Endothelial cell of umbilical vein (primary cell): ENCODE data around the gene FAM227B. TPM values are rescaled to one million over a fixed set of nuclear protein-coding genes. Genes with fewer than 3 reads are reported as not detected.

ENCODE experiments used
- BruUV-seq: library from RNA; stranded (reverse); fragments of 400-500 nt; replicated peaks from 2 replicates; lab custom pipeline; 2021; lab: Mats Ljungman, UMichigan
- CTCF ChIA-PET: fragments of 300-600, 350-600 bp; sonication (Branson Sonifier 250); formaldehyde crosslinking; loops from one replicate; lab custom pipeline; 2021; ENCODE audit warnings: antibody characterized with exemption, inconsistent platforms; lab: Charles Lee
- POLR2A ChIA-PET: fragments of 300-600, 350-600 bp; sonication (Branson Sonifier 250); formaldehyde crosslinking; loops from one replicate; lab custom pipeline; 2021; ENCODE audit warnings: antibody characterized with exemption, inconsistent platforms; lab: Charles Lee
- DNase-seq: peaks from one replicate; pipeline ENCODE4 v3.0.0-alpha.2; 2011; ENCODE audit warnings: low read depth, low spot score
- FAIRE-seq: peaks from 2 replicates; lab custom pipeline; 2011; peaks lifted over from hg19 to GRCh38; lab: Jason Lieb, UNC
- H2AFZ ChIP-seq: 2 replicates; pipeline ENCODE4 v1.6.0; 2012; ENCODE audit warnings: low read depth, low read length, control low read depth, inconsistent platforms
- H3K27ac ChIP-seq: 2 replicates; pipeline ENCODE4 v1.5.1; 2011; ENCODE audit warnings: low read depth, mild to moderate bottlenecking, control low read depth, low read length, moderate library complexity; ENCODE audit not compliant: insufficient read depth
- H3K27me3 ChIP-seq, 2 experiments: 2 replicates each; pipeline versions ENCODE4 v1.6.0 to v1.6.1; 2011; ENCODE audit warnings: low read length in 2 of 2, mixed read lengths in 1 of 2; ENCODE audit not compliant: control insufficient read depth in 2 of 2, insufficient read depth in 2 of 2
- H3K36me3 ChIP-seq, 2 experiments: 2 replicates in 1 of 2; 3 replicates in 1 of 2; pipeline ENCODE4 v1.5.1; 2011; ENCODE audit warnings: low read length in 2 of 2, mild to moderate bottlenecking in 1 of 2, moderate library complexity in 1 of 2; ENCODE audit not compliant: control insufficient read depth in 2 of 2, insufficient read depth in 2 of 2; ENCODE audit errors: extremely low read depth in 1 of 2
- H3K4me1 ChIP-seq: 3 replicates; pipeline ENCODE4 v1.5.1; 2011; ENCODE audit warnings: mild to moderate bottlenecking, low read length; ENCODE audit not compliant: control insufficient read depth, insufficient read depth; ENCODE audit errors: extremely low read depth
- H3K4me2 ChIP-seq: 2 replicates; pipeline ENCODE4 v1.6.1; 2011; ENCODE audit warnings: low read length, control low read depth, mixed read lengths; ENCODE audit not compliant: insufficient read depth
- H3K4me3 ChIP-seq, 3 experiments: fragments of 200-600 bp in 1 of 3; sonication (generic), shearing (Covaris generic) in 1 of 3; replicated peaks in 1 of 3; 2 replicates each; pipeline ENCODE4 v1.5.1; 2011 to 2016; ENCODE audit warnings: control low read depth in 3 of 3, low read length in 3 of 3, mild to moderate bottlenecking in 2 of 3, inconsistent platforms in 1 of 3, low read depth in 1 of 3, moderate library complexity in 1 of 3; ENCODE audit not compliant: insufficient read depth in 1 of 3
- H3K79me2 ChIP-seq: 2 replicates; pipeline ENCODE4 v1.6.0; 2012; ENCODE audit warnings: low read length, inconsistent platforms; ENCODE audit not compliant: control insufficient read depth, insufficient read depth
- H3K9ac ChIP-seq: replicated peaks from 2 replicates; pipeline ENCODE3; 2011; ENCODE audit warnings: low read length, control low read depth; ENCODE audit not compliant: insufficient read depth; ENCODE audit errors: extremely low read depth
- H3K9me1 ChIP-seq: replicated peaks from 3 replicates; pipeline ENCODE4 v1.6.0; 2011; ENCODE audit warnings: mild to moderate bottlenecking, low read length; ENCODE audit not compliant: control insufficient read depth, insufficient read depth; ENCODE audit errors: extremely low read depth
- H3K9me3 ChIP-seq: replicated peaks from 2 replicates; pipeline ENCODE4 v1.5.1; 2012; ENCODE audit warnings: low read length, inconsistent platforms; ENCODE audit not compliant: control insufficient read depth, insufficient read depth
- H4K20me1 ChIP-seq: replicated peaks from 2 replicates; pipeline ENCODE3; 2011; ENCODE audit warnings: mild to moderate bottlenecking, low read length; ENCODE audit not compliant: control insufficient read depth, insufficient read depth; ENCODE audit errors: extremely low read depth
- EZH2 ChIP-seq: IDR thresholded peaks from 2 replicates; pipeline ENCODE4 v1.6.1; 2012; ENCODE audit warnings: borderline replicate concordance, low read depth, mild to moderate bottlenecking, moderate library complexity, low read length, inconsistent platforms; ENCODE audit not compliant: severe bottlenecking
- FOS ChIP-seq: IDR thresholded peaks from 2 replicates; pipeline ENCODE4 v1.6.1; 2011; ENCODE audit warnings: mild to moderate bottlenecking, low read length, moderate library complexity, borderline replicate concordance; ENCODE audit not compliant: insufficient read depth
- GATA2 ChIP-seq: IDR thresholded peaks from 2 replicates; pipeline ENCODE4 v1.7.0; 2011; ENCODE audit warnings: low read depth, mild to moderate bottlenecking, moderate library complexity, mixed read lengths, low read length; ENCODE audit not compliant: insufficient read length, insufficient read depth
- JUN ChIP-seq: IDR thresholded peaks from 2 replicates; pipeline ENCODE4 v1.6.1; 2011; ENCODE audit warnings: borderline replicate concordance, low read depth; ENCODE audit not compliant: insufficient read length, insufficient read depth
- MYC ChIP-seq: IDR thresholded peaks from one replicate; pipeline ENCODE4 v1.6.1; 2011; ENCODE audit warnings: mild to moderate bottlenecking, low read depth, low read length
- POLR2A ChIP-seq: IDR thresholded peaks from 2 replicates; pipeline ENCODE4 v1.6.1; 2012; ENCODE audit warnings: low read depth, mild to moderate bottlenecking, control low read depth, low read length
- POLR2AphosphoS5 ChIP-seq: IDR thresholded peaks from 2 replicates; pipeline ENCODE4 v1.6.1; 2012; ENCODE audit warnings: low read depth, mild to moderate bottlenecking, control low read depth, low read length, moderate library complexity; ENCODE audit not compliant: insufficient read depth
- dilution Hi-C: fragments of 300-500 bp; cut with MboI; formaldehyde crosslinking; loops from one replicate; pipeline ENCODE4 v1.15.0; 2019; ENCODE audit warnings: low sequenced_read_pairs; ENCODE audit not compliant: extremely low pct_ligation_motif_present
- intact Hi-C: fragments of 100-400 bp; cut with micrococcal nuclease; formaldehyde crosslinking; loops from one replicate; pipeline ENCODE4 v1.10.0; 2022
- polyA plus RNA-seq, 4 experiments: library from polyadenylated mRNA; depleted of rRNA in 3 of 4; stranded (reverse) in 3 of 4; unstranded in 1 of 4; fragments of >200 nt; gene quantifications; 2 replicates each; pipeline versions ENCODE4 v1.2.1 to v1.2.3, GENCODE V29; 2011 to 2012; ENCODE audit warnings: missing spikeins in 1 of 4
- total RNA-seq: library from RNA; stranded (reverse); gene quantifications from 2 replicates; pipeline ENCODE4 v1.2.3, GENCODE V29; 2021
- TF ChIP-seq, protein P1 (sequence below), 2 donors: IDR thresholded peaks; 1 replicate in 1 of 2; 2 replicates in 1 of 2; pipeline ENCODE4 v1.5.1; 2011; ENCODE audit warnings: low read length in 2 of 2, mild to moderate bottlenecking in 2 of 2, moderate library complexity in 2 of 2, control low read depth in 1 of 2, inconsistent platforms in 1 of 2, low read depth in 1 of 2; ENCODE audit not compliant: insufficient read depth in 1 of 2; ENCODE audit errors: extremely low read depth in 1 of 2
- TF ChIP-seq, protein P2 (sequence below): IDR thresholded peaks from 2 replicates; pipeline ENCODE4 v1.6.1; 2011; ENCODE audit not compliant: insufficient read depth, insufficient read length

Gene FAM227B
- total and polyA plus RNA-seq, 2 donors (not counting 3 experiments of a cell fraction or from before 2014, with no cell fraction given) = 1.5 to 1.8 TPM

DNA sequence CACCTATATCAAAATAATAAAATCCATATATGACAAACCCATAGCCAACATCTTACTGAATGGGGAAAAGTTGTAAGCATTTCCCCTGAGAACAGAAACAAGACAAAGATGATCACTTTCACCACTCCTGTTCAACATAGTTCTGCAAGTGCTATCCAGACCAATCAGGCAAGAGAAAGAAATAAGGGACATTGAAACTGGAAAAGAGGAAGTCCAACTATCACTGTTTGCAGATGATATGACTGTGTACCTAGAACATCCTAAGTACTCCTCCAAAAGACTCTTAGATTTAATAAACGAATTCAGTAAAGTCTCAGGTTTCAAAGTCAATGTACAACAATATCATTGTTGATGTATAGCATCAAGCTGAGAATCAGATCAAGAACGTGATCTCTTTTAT, 233.1 kb downstream of the FAM227B start:
- CTCF ChIA-PET = no interaction called here

DNA sequence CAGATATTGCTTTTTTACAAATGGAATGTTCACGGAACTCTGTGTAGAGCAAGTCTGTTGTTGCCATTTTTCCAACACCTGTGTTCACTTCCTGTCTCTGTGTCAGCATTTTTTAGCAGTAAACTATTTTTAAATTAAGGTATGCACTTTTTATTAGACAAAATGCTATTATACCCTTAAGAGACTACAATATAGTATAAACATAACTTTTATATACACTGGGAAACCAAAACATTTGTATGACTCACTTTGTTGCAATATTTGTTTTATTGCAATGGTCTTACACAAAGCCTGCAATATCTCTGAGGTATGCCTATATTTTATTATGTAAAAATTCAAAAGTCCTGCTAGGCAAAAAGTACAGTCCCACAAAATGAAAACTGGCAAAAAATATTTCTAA, 237.4 kb downstream of the FAM227B start:
- intact Hi-C loops = no loop called here
- Histone ChIP-seq H3K9me3 (no peaks in the 10 kb centered on the region), H3K4me3 (no peak overlapping the region), H4K20me1 (no peaks in the 10 kb centered on the region), H3K27ac (no peak overlapping the region), H3K79me2 (no peaks in the 10 kb centered on the region), H3K4me2 (no peak overlapping the region), H3K4me1 (no peaks in the 10 kb centered on the region), H2AFZ (no peak overlapping the region), H3K9ac (no peak overlapping the region), H3K36me3 (no peaks in the 10 kb centered on the region), H3K9me1 (no peaks in the 10 kb centered on the region), H3K27me3 (peaks cover 0 to 6% of the 10 kb centered on the region in 2 experiments)
- DNase-seq = no peak
- no TSS peak for BruUV-seq
- TF ChIP-seq MYC = no peak
- TF ChIP-seq, protein P1, sequence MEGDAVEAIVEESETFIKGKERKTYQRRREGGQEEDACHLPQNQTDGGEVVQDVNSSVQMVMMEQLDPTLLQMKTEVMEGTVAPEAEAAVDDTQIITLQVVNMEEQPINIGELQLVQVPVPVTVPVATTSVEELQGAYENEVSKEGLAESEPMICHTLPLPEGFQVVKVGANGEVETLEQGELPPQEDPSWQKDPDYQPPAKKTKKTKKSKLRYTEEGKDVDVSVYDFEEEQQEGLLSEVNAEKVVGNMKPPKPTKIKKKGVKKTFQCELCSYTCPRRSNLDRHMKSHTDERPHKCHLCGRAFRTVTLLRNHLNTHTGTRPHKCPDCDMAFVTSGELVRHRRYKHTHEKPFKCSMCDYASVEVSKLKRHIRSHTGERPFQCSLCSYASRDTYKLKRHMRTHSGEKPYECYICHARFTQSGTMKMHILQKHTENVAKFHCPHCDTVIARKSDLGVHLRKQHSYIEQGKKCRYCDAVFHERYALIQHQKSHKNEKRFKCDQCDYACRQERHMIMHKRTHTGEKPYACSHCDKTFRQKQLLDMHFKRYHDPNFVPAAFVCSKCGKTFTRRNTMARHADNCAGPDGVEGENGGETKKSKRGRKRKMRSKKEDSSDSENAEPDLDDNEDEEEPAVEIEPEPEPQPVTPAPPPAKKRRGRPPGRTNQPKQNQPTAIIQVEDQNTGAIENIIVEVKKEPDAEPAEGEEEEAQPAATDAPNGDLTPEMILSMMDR (IDR thresholded peaks at IDR 0.05; ENCODE audit: extremely low read depth in 1 of 2, insufficient read depth in 1 of 2, low read depth in 1 of 2, low read length in 2 of 2) = no peak
- no peak for TF ChIP-seq POLR2A
- no peak for TF ChIP-seq EZH2
- no peak for TF ChIP-seq JUN
- TF ChIP-seq GATA2 = no peak
- TF ChIP-seq FOS = no peak
- TF ChIP-seq, protein P2, sequence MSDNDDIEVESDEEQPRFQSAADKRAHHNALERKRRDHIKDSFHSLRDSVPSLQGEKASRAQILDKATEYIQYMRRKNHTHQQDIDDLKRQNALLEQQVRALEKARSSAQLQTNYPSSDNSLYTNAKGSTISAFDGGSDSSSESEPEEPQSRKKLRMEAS = no peak
- no peak for TF ChIP-seq POLR2AphosphoS5
- FAIRE-seq = no peak
- POLR2A ChIA-PET = no interaction called here
- CTCF ChIA-PET = no interaction called here
- dilution Hi-C loops = no loop called here

More for the DNA sequence above, 233.1 kb downstream of the FAM227B start:
- POLR2A ChIA-PET = no interaction called here
- H3K9me3 ChIP-seq = no peaks in the 10 kb centered on the region
- DNase-seq (no peak), FAIRE-seq (no peak)
- no peaks in the 10 kb centered on the region for H3K4me1 ChIP-seq
- no peak overlapping the region for H3K4me3 ChIP-seq
- dilution Hi-C loops = no loop called here
- BruUV-seq = no TSS peak
- intact Hi-C loops = no loop called here
- H3K9me1 ChIP-seq = no peaks in the 10 kb centered on the region
- H3K4me2 ChIP-seq = no peak overlapping the region
- peaks cover 1 to 6% of the 10 kb centered on the region in 2 experiments for H3K27me3 ChIP-seq
- no peaks in the 10 kb centered on the region for H3K36me3 ChIP-seq
- no peak for TF ChIP-seq POLR2AphosphoS5
- no peak overlapping the region for H2AFZ ChIP-seq
- no peaks in the 10 kb centered on the region for H4K20me1 ChIP-seq
- no peak overlapping the region for H3K9ac ChIP-seq
- H3K79me2 ChIP-seq = no peaks in the 10 kb centered on the region
- H3K27ac ChIP-seq = no peak overlapping the region
